WTC11 (cell line): ENCODE measurements around the gene AKT3. TPM values are rescaled to one million over a fixed set of nuclear protein-coding genes. Genes with fewer than 3 reads are reported as not detected.

Source experiments
- ATAC-seq: fragments of 200-7000 bp; cut with Tn5 transposase; 2 replicates; pipeline ENCODE4 v1.10.0; 2021; ENCODE audit warnings: mild to moderate bottlenecking, moderate library complexity
- CTCF ChIA-PET: fragments of 300-600 bp; sonication (Branson Sonifier 250); formaldehyde crosslinking; loops from one replicate; lab custom pipeline; 2021; ENCODE audit warnings: antibody characterized with exemption; lab: Charles Lee
- POLR2A ChIA-PET: fragments of 350-600 bp; sonication (Branson Sonifier 250); formaldehyde crosslinking; loops from one replicate; lab custom pipeline; 2021; ENCODE audit warnings: antibody characterized with exemption; lab: Charles Lee
- DNase-seq: peaks from one replicate; pipeline ENCODE4 v3.0.0; 2021; ENCODE audit warnings: low spot score
- H3K27ac Mint-ChIP-seq: 2 replicates; pipeline ENCODE4 v1.8.0; 2021; ENCODE audit warnings: mixed read lengths
- H3K27me3 Mint-ChIP-seq: 2 replicates; pipeline ENCODE4 v1.8.0; 2021; ENCODE audit warnings: low read depth, mild to moderate bottlenecking, moderate library complexity, mixed read lengths
- H3K36me3 Mint-ChIP-seq: 2 replicates; pipeline ENCODE4 v1.8.0; 2021; ENCODE audit warnings: mixed read lengths
- H3K4me1 Mint-ChIP-seq: 2 replicates; pipeline ENCODE4 v1.8.0; 2022; ENCODE audit warnings: mixed read lengths
- H3K4me3 Mint-ChIP-seq: 2 replicates; pipeline ENCODE4 v1.8.0; 2021; ENCODE audit warnings: mild to moderate bottlenecking, moderate library complexity, mixed read lengths
- H3K9me3 Mint-ChIP-seq: 2 replicates; pipeline ENCODE4 v1.8.0; 2021; ENCODE audit warnings: mixed read lengths
- ATF1 ChIP-seq: sonication (generic); formaldehyde crosslinking; IDR thresholded peaks from 2 replicates; pipeline ENCODE4 v1.8.1; 2023; ENCODE audit warnings: mild to moderate bottlenecking, moderate library complexity, missing genetic modification reagents
- ATF6 ChIP-seq: sonication (generic); formaldehyde crosslinking; IDR thresholded peaks from 2 replicates; pipeline ENCODE4 v1.8.1; 2023; ENCODE audit warnings: mild to moderate bottlenecking, missing genetic modification reagents
- CDX4 ChIP-seq: fragments of 250-450 bp; sonication (Bioruptor Pico); IDR thresholded peaks from 2 replicates; pipeline ENCODE4 v1.9.0; 2021; ENCODE audit warnings: moderate library complexity, mild to moderate bottlenecking, inconsistent platforms, borderline replicate concordance
- ELF4 ChIP-seq: sonication (generic); formaldehyde crosslinking; IDR thresholded peaks from 2 replicates; pipeline ENCODE4 v1.8.1; 2022; ENCODE audit warnings: low read depth, mild to moderate bottlenecking, moderate library complexity, missing genetic modification reagents
- FOXJ3 ChIP-seq: sonication (generic); formaldehyde crosslinking; IDR thresholded peaks from 2 replicates; pipeline ENCODE4 v1.9.0; 2021; ENCODE audit warnings: missing genetic modification reagents, mild to moderate bottlenecking, borderline replicate concordance
- NFATC4 ChIP-seq: fragments of 250-450 bp; sonication (Bioruptor Pico); IDR thresholded peaks from 2 replicates; pipeline ENCODE4 v1.9.0; 2021; ENCODE audit warnings: mild to moderate bottlenecking
- PRDM15 ChIP-seq: sonication (generic); formaldehyde crosslinking; IDR thresholded peaks from 2 replicates; pipeline ENCODE4 v1.8.0; 2022; ENCODE audit warnings: missing genetic modification reagents
- RELA ChIP-seq: sonication (generic); formaldehyde crosslinking; IDR thresholded peaks from 2 replicates; pipeline ENCODE4 v1.8.1; 2022; ENCODE audit warnings: missing genetic modification reagents, mild to moderate bottlenecking, borderline replicate concordance
- ZBTB21 ChIP-seq: sonication (generic); formaldehyde crosslinking; IDR thresholded peaks from 2 replicates; pipeline ENCODE4 v1.8.1; 2023; ENCODE audit warnings: mild to moderate bottlenecking, missing genetic modification reagents, borderline replicate concordance
- ZNF263 ChIP-seq: sonication (generic); formaldehyde crosslinking; IDR thresholded peaks from 2 replicates; pipeline ENCODE4 v1.8.1; 2022; ENCODE audit warnings: low read depth, mild to moderate bottlenecking, moderate library complexity, missing genetic modification reagents
- ZNF281 ChIP-seq: sonication (generic); formaldehyde crosslinking; IDR thresholded peaks from 2 replicates; pipeline ENCODE4 v1.8.0; 2023; ENCODE audit warnings: mild to moderate bottlenecking, missing genetic modification reagents
- total RNA-seq: library from RNA; stranded (reverse); gene quantifications from 3 replicates; pipeline ENCODE4 v1.2.3, GENCODE V29; 2021
- TF ChIP-seq, protein P1 (sequence below): sonication (generic); formaldehyde crosslinking; IDR thresholded peaks from 2 replicates; pipeline ENCODE4 v1.8.0; 2022; ENCODE audit warnings: mild to moderate bottlenecking, missing genetic modification reagents

Gene AKT3
- total RNA-seq, 1 experiment from 2014 or later: 38.5 TPM

- TF ChIP-seq PRDM15 (no peak), FOXJ3 (CRISPR knock-in tag) (no peak)
Observed at GRCh38 chr1:243501002-243501401, 349.0 kb downstream of the AKT3 start (continued).

GRCh38 chr1:243500512-243500911, 349.5 kb downstream of the AKT3 start:
- no peak overlapping the region for H3K4me3 Mint-ChIP-seq
- DNase-seq (no peak), ATAC-seq (peak; percentile 47)
- ChIA-PET POLR2A (no interaction called here), CTCF (no interaction called here)
- H3K36me3 Mint-ChIP-seq: peaks cover 18% of the 10 kb centered on the region
- no peak overlapping the region for H3K27ac Mint-ChIP-seq
- TF ChIP-seq ZBTB21 (CRISPR knock-in tag): no peak
- TF ChIP-seq ELF4 (CRISPR knock-in tag): no peak
- TF ChIP-seq ZNF281: no peak
- no peak for TF ChIP-seq ZNF263 (CRISPR knock-in tag)
- no peaks in the 10 kb centered on the region for H3K9me3 Mint-ChIP-seq
- no peaks in the 10 kb centered on the region for H3K27me3 Mint-ChIP-seq
- peaks cover 60% of the 10 kb centered on the region for H3K4me1 Mint-ChIP-seq

- Mint-ChIP-seq H3K36me3 (peaks cover 19% of the 10 kb centered on the region), H3K9me3 (no peaks in the 10 kb centered on the region), H3K4me1 (peaks cover 67% of the 10 kb centered on the region), H3K27me3 (no peaks in the 10 kb centered on the region), H3K27ac (no peak overlapping the region), H3K4me3 (no peak overlapping the region)
- DNase-seq: no peak
- ChIA-PET POLR2A (interaction anchor here (1.0 kb wide), 1 partner anchor 8 kb away, joined by 3 read pairs; no protein-coding TSS in a partner anchor), CTCF (interaction anchor here (0.9 to 1.0 kb wide), 2 partner anchors 16 to 23 kb away, joined by 3 read pairs; no protein-coding TSS in a partner anchor)
- TF ChIP-seq CDX4 (CRISPR knock-in tag) (no peak), NFATC4 (no peak), ATF1 (CRISPR knock-in tag) (no peak), ATF6 (CRISPR knock-in tag) (no peak), RELA (no peak), ZNF281 (no peak)
- TF ChIP-seq, protein P1, sequence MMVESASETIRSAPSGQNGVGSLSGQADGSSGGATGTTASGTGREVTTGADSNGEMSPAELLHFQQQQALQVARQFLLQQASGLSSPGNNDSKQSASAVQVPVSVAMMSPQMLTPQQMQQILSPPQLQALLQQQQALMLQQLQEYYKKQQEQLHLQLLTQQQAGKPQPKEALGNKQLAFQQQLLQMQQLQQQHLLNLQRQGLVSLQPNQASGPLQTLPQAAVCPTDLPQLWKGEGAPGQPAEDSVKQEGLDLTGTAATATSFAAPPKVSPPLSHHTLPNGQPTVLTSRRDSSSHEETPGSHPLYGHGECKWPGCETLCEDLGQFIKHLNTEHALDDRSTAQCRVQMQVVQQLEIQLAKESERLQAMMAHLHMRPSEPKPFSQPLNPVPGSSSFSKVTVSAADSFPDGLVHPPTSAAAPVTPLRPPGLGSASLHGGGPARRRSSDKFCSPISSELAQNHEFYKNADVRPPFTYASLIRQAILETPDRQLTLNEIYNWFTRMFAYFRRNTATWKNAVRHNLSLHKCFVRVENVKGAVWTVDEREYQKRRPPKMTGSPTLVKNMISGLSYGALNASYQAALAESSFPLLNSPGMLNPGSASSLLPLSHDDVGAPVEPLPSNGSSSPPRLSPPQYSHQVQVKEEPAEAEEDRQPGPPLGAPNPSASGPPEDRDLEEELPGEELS (CRISPR knock-in tag): no peak
- no peak for ATAC-seq
Observed at GRCh38 chr1:243499711-243500110, 350.3 kb downstream of the AKT3 start.
